ENCODE data around the gene SPG11.
"Not testable (repeated sequence)": the region's sequence is repeated elsewhere in the genome, so short reads cannot be mapped to it uniquely, and the experiment has no call there.

GRCh38 chr15:44682809-44683682 lies 19.6 kb upstream of the SPG11 start:
- not testable (repeated sequence) for TF ChIP-seq CTCF (IDR thresholded peaks at IDR 0.05); ZFX (IDR thresholded peaks at IDR 0.05; ENCODE audit: borderline replicate concordance)
